Activated CD4-positive, alpha-beta T cell treated with anti-CD3 and anti-CD28 coated beads, Interleukin-2, amount 10 ng/mL, durations not matched to agents 24 days and 14 days (primary cell): ENCODE measurements around the gene MEIS2. TPM values are rescaled to one million over a fixed set of nuclear protein-coding genes. Genes with fewer than 3 reads are reported as not detected.

Source experiments
- DNase-seq: peaks from one replicate; pipeline ENCODE4 v3.0.0; 2022
- H3K27ac Mint-ChIP-seq: one replicate; pipeline ENCODE4 v1.8.0; 2022; ENCODE audit warnings: mild to moderate bottlenecking, mixed read lengths
- H3K27me3 Mint-ChIP-seq: one replicate; pipeline ENCODE4 v1.8.0; 2022; ENCODE audit warnings: mixed read lengths
- H3K36me3 Mint-ChIP-seq: one replicate; pipeline ENCODE4 v1.8.0; 2022; ENCODE audit warnings: low read depth, mild to moderate bottlenecking, mixed read lengths
- H3K4me1 Mint-ChIP-seq: one replicate; pipeline ENCODE4 v1.8.0; 2021; ENCODE audit warnings: mixed read lengths
- H3K4me3 Mint-ChIP-seq: one replicate; pipeline ENCODE4 v1.8.0; 2022; ENCODE audit warnings: mild to moderate bottlenecking, moderate library complexity, mixed read lengths
- H3K9me3 Mint-ChIP-seq: one replicate; pipeline ENCODE4 v1.8.0; 2021; ENCODE audit warnings: mixed read lengths
- intact Hi-C: fragments of 100-400 bp; cut with micrococcal nuclease; formaldehyde crosslinking; loops from one replicate; pipeline ENCODE4 v1.15.1; 2023
- total RNA-seq: library from RNA; stranded (reverse); gene quantifications from 2 replicates; pipeline ENCODE4 v1.2.3, GENCODE V29; 2022

The MEIS2 gene
- total RNA-seq, 1 donor from 2014 or later, result not detected

DNA sequence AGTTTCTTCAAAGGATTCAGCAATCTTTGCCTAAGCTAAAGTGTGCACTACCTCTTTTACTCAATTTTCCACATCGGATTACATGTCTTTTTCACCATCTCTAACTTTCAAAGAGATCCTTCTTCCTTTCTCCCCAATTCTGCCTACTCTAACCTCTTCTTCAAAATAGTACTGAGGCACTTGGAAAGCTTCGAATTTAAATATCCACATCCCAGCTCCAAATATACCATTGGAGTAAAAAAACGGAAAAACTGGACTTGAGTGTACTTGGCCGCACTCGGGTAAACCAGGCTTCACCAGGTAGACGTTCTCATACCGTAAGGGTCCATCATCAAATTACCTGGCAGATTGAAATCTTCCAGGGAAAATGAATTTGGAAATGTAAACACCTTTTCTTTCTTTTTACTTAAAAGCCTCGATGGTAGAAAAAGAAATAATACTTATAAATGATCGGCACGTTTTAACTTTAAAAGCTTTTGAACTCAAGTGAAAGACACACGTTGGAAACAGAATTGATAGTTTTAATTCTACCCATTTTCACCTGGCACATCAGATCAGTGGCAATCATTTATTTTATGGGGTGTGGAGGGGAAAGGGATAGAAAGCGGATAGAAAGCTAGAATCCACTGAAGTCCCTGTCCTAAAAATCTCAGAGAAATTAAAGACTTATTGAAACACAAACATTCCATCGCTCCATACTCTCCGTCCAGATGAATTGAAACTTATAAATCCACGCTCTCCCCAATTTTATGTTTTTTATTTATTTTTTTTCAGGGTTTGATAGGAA is 8.2 kb upstream of the MEIS2 start:
- DNase-seq, result no peak
- Mint-ChIP-seq H3K27ac (no peak overlapping the region), H3K27me3 (peaks cover 85% of the 10 kb centered on the region), H3K4me1 (peaks cover 2% of the 10 kb centered on the region), H3K36me3 (no peaks in the 10 kb centered on the region), H3K9me3 (peaks cover 7% of the 10 kb centered on the region), H3K4me3 (no peak overlapping the region)
- intact Hi-C loops, result no loop called here

GRCh38 chr15:37107744-37108380 is 7.5 kb upstream of the MEIS2 start:
- intact Hi-C loops, result no loop called here
- Mint-ChIP-seq H3K27ac (no peak overlapping the region), H3K4me3 (no peak overlapping the region), H3K4me1 (peaks cover 2% of the 10 kb centered on the region), H3K27me3 (peaks cover 88% of the 10 kb centered on the region), H3K36me3 (no peaks in the 10 kb centered on the region), H3K9me3 (peaks cover 7% of the 10 kb centered on the region)
- no peak for DNase-seq

- H3K9me3 Mint-ChIP-seq, result peaks cover 9% of the 10 kb centered on the region
- peaks cover 2% of the 10 kb centered on the region for H3K4me1 Mint-ChIP-seq
- peaks cover 92% of the 10 kb centered on the region for H3K27me3 Mint-ChIP-seq
- H3K36me3 Mint-ChIP-seq, result peaks cover 4% of the 10 kb centered on the region
- intact Hi-C loops, result no loop called here
- DNase-seq, result no peak
- H3K4me3 Mint-ChIP-seq, result no peak overlapping the region
- H3K27ac Mint-ChIP-seq, result no peak overlapping the region
Measured at GRCh38 chr15:37107071-37107743, 6.9 kb upstream of the MEIS2 start.

DNA sequence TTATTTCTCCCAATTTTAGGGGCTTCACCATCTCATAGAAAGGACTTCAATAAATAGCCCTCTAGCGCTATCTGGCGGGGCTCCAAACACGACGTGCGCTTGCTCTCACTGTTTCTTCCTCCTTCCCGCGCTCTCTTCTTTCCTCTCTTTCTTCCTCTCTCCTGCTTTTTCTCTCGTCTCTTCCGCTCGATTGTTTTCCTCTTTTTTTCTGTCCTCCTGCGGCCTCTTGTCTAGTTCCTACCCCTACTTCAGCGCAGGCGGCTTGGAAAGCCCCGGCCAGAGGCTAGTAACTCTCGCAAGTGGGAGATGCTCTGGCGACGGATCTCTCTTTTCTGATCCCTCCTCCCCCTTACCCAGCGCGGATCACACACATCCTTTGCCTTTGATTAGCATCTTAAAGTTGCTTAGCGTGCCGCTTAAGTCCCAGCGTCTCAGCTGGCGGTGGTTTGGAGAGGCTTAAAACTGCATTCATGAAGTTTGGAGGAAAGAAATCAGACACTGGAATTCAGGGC is 6.2 kb upstream of the MEIS2 start:
- Mint-ChIP-seq H3K27ac (no peak overlapping the region), H3K9me3 (peaks cover 11% of the 10 kb centered on the region), H3K36me3 (peaks cover 5% of the 10 kb centered on the region), H3K4me1 (peaks cover 2% of the 10 kb centered on the region), H3K27me3 (peaks cover 90% of the 10 kb centered on the region), H3K4me3 (no peak overlapping the region)
- no peak for DNase-seq
- intact Hi-C loops, result no loop called here

- no peak for DNase-seq
Measured at GRCh38 chr15:37105889-37106288, 5.5 kb upstream of the MEIS2 start.

DNA sequence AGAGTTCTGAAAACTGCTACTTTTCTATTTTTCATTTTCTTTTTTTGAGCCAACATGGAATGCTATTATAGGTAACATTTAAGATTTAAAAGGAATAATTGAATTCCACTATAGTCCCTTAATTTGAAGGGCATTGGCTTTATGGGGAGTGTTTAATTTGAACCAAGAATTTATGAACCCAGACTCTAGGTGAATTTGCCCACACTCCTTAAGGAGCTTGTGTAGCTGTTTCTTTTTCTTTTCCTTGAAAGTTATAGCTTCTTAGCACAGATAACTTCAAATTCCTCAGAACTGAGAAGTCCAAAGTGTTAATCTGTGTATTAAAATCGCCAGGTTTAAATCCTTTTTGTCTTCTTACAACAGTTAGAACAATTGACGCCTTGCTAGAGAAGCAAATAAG is 4.7 kb upstream of the MEIS2 start:
- Mint-ChIP-seq H3K27ac (no peak overlapping the region), H3K4me3 (no peak overlapping the region), H3K36me3 (peaks cover 12% of the 10 kb centered on the region), H3K27me3 (peaks cover 88% of the 10 kb centered on the region), H3K4me1 (peaks cover 12% of the 10 kb centered on the region), H3K9me3 (peaks cover 20% of the 10 kb centered on the region)
- no peak for DNase-seq
- intact Hi-C loops, result no loop called here

More at GRCh38 chr15:37105889-37106288, 5.5 kb upstream of the MEIS2 start:
- Mint-ChIP-seq H3K27ac (no peak overlapping the region), H3K4me3 (no peak overlapping the region), H3K27me3 (peaks cover 89% of the 10 kb centered on the region), H3K4me1 (peaks cover 6% of the 10 kb centered on the region), H3K36me3 (peaks cover 7% of the 10 kb centered on the region), H3K9me3 (peaks cover 13% of the 10 kb centered on the region)
- intact Hi-C loops, result no loop called here

GRCh38 chr15:37104424-37104981 is 4.2 kb upstream of the MEIS2 start:
- peaks cover 13% of the 10 kb centered on the region for H3K4me1 Mint-ChIP-seq
- intact Hi-C loops, result no loop called here
- H3K4me3 Mint-ChIP-seq, result no peak overlapping the region
- peaks cover 20% of the 10 kb centered on the region for H3K9me3 Mint-ChIP-seq
- peaks cover 13% of the 10 kb centered on the region for H3K36me3 Mint-ChIP-seq
- DNase-seq, result no peak
- peaks cover 89% of the 10 kb centered on the region for H3K27me3 Mint-ChIP-seq
- H3K27ac Mint-ChIP-seq, result no peak overlapping the region

DNA sequence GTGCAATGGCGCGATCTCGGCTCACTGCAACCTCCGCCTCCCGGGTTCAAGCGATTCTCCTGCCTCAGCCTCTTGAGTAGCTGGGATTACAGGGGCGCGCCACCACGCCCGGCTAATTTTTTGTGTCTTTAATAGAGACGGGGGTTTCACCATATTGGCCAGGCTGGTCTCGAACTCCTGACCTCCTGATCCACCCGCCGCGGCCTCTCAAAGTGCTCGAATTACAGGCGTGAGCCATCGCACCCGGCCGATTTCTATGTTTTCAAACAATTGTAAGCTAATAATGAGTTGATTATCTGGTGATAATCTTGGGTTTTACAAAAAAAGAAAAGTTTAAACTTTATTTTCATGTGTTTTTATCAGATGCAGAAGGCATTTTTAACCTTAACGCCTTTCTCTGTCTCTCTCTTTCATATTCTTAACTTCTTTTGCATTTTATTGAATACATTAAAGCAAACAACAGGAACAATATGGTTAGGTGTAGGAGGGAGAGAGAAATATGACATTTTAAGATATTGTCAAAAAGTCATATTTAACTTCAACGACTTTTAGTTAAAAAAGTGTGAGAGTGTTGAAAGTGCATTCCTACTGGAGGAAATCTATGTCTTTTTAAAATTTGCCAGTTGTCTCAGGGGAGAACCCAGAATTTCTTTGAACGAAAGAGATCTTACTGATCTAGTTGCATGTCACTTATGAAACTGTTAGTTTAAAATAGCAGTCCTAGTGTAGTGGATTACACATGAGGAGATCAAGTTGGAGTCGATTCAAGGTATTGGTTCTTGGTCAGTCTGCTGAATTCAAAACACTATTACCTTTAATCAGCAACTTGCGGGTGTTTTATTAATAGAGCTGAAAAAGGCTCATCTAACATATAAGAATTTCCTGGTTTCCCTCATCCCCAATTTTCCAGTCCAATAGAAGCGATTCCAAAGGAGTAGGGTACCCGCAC is 3.4 kb upstream of the MEIS2 start:
- Mint-ChIP-seq H3K27ac (no peak overlapping the region), H3K36me3 (peaks cover 13% of the 10 kb centered on the region), H3K4me3 (no peak overlapping the region), H3K9me3 (peaks cover 18% of the 10 kb centered on the region), H3K27me3 (peaks cover 87% of the 10 kb centered on the region), H3K4me1 (peaks cover 18% of the 10 kb centered on the region)
- no peak for DNase-seq
- intact Hi-C loops, result no loop called here

GRCh38 chr15:37103163-37103435 is 2.8 kb upstream of the MEIS2 start:
- peaks cover 20% of the 10 kb centered on the region for H3K4me1 Mint-ChIP-seq
- intact Hi-C loops, result no loop called here
- H3K36me3 Mint-ChIP-seq, result peaks cover 13% of the 10 kb centered on the region
- H3K9me3 Mint-ChIP-seq, result peaks cover 18% of the 10 kb centered on the region
- no peak overlapping the region for H3K27ac Mint-ChIP-seq
- peaks cover 87% of the 10 kb centered on the region for H3K27me3 Mint-ChIP-seq
- DNase-seq, result no peak
- H3K4me3 Mint-ChIP-seq, result no peak overlapping the region

- peaks cover 20% of the 10 kb centered on the region for H3K4me1 Mint-ChIP-seq
- intact Hi-C loops, result no loop called here
- no peak for DNase-seq
- no peak overlapping the region for H3K4me3 Mint-ChIP-seq
- peaks cover 13% of the 10 kb centered on the region for H3K36me3 Mint-ChIP-seq
- peaks cover 87% of the 10 kb centered on the region for H3K27me3 Mint-ChIP-seq
- H3K9me3 Mint-ChIP-seq, result peaks cover 17% of the 10 kb centered on the region
- H3K27ac Mint-ChIP-seq, result peak overlapping the region; percentile 58
Measured at GRCh38 chr15:37102305-37103162, 2.2 kb upstream of the MEIS2 start.

DNA sequence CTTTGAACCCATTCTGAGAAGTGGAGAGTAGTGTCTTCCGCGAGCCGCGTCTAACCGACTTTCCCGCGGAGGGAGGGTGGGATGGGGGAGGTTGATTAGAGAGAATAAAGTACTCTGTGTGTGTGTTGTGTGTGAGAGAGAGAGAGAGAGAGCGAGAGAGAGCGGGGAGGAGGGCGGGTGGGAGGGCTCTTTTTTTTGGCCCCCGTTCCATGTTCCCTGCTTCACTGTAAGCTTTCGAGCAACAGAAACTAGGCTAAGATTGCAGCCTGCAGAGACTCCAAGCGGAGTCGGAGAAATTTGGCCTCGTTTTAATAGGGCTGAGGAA is 1.6 kb upstream of the MEIS2 start:
- peak overlapping the region; percentile 90 for H3K4me3 Mint-ChIP-seq
- peaks cover 21% of the 10 kb centered on the region for H3K4me1 Mint-ChIP-seq

DNA sequence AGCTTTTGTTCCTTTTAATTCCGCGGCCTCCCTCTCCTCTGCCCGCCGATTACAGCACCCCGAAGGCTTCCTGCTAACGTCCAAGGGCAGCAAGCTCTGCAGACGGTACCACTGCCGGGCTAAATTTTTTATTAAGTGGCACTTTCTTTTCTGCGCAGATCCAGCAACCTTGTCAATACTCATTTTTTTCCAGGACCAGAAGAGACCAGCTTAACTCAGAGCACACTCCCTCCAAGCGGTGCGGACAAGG is 542 bp upstream of the MEIS2 start:
- peaks cover 13% of the 10 kb centered on the region for H3K36me3 Mint-ChIP-seq
- H3K9me3 Mint-ChIP-seq, result peaks cover 17% of the 10 kb centered on the region
- peak overlapping the region; percentile 71 for H3K27ac Mint-ChIP-seq
- peaks cover 89% of the 10 kb centered on the region for H3K27me3 Mint-ChIP-seq
- peaks cover 20% of the 10 kb centered on the region for H3K4me1 Mint-ChIP-seq
- peak overlapping the region; percentile 90 for H3K4me3 Mint-ChIP-seq
- intact Hi-C loops, result loop anchor here (2.0 kb wide), 1 partner anchor 216 kb away; no protein-coding TSS in a partner anchor
- peak; percentile 61 for DNase-seq

More for the DNA sequence above, 1.6 kb upstream of the MEIS2 start:
- Mint-ChIP-seq H3K9me3 (peaks cover 15% of the 10 kb centered on the region), H3K27me3 (peaks cover 88% of the 10 kb centered on the region), H3K36me3 (peaks cover 13% of the 10 kb centered on the region), H3K27ac (peak overlapping the region; percentile 58)
- no peak for DNase-seq
- intact Hi-C loops, result loop anchor here (2.0 kb wide), 1 partner anchor 217 kb away; no protein-coding TSS in a partner anchor
